ENCODE measurements around the gene ZBP1.

ZBP1 gene

GRCh38 chr20:57559658-57560553 is 60.3 kb downstream of the ZBP1 start:
- Histone ChIP-seq H3K4me2 (ENCODE audit: low read length) (no peak overlapping the region), H2BK120ac (ENCODE audit: insufficient read depth, low read length, poor library complexity) (no peak overlapping the region), H2AK5ac (ENCODE audit: low read length) (no peak overlapping the region), H3K9me3 (ENCODE audit: insufficient read depth, low read depth, low read length) (peaks cover 6% of the 10 kb centered on the region), H4K91ac (ENCODE audit: low read depth, low read length) (no peak overlapping the region), H3K79me1 (ENCODE audit: low read length) (no peaks in the 10 kb centered on the region), H2BK12ac (ENCODE audit: low read length) (no peak overlapping the region), H3K18ac (ENCODE audit: low read length) (no peak overlapping the region), H3K4me1 (ENCODE audit: control insufficient read depth in 1 of 2, insufficient read depth in 2 of 2, low read length in 2 of 2) (no peaks in the 10 kb centered on the region), H3K4me3 (ENCODE audit: low read depth, low read length) (no peak overlapping the region), H3K79me2 (ENCODE audit: control insufficient read depth, insufficient read depth, low read length, poor library complexity) (no peaks in the 10 kb centered on the region), H3K27me3 (ENCODE audit: insufficient read depth, low read length) (no peaks in the 10 kb centered on the region), H2BK5ac (ENCODE audit: low read depth, low read length, poor library complexity) (no peak overlapping the region), H4K12ac (ENCODE audit: low read depth, low read length) (no peak overlapping the region), H3K27ac (ENCODE audit: low read depth, low read length) (no peak overlapping the region), H3K4ac (ENCODE audit: low read depth, low read length) (no peak overlapping the region), H3K36me3 (ENCODE audit: control insufficient read depth in 1 of 2, insufficient read depth in 2 of 2, low read length in 2 of 2) (no peaks in the 10 kb centered on the region), H3K23ac (ENCODE audit: low read length) (no peak overlapping the region), H3K14ac (ENCODE audit: low read length) (no peak overlapping the region), H2AFZ (ENCODE audit: insufficient read depth, low read length, poor library complexity) (no peak overlapping the region), H4K8ac (ENCODE audit: low read depth, low read length) (no peak overlapping the region), H3K9ac (ENCODE audit: low read length) (no peak overlapping the region)
- DNase-seq: no peak
- no CpG with 5 or more reads among the region's 8 CpGs for WGBS (ENCODE audit: extremely low coverage, insufficient coverage, insufficient read length)

GRCh38 chr20:57559289-57559634 is 61.0 kb downstream of the ZBP1 start:
- peaks cover 6% of the 10 kb centered on the region for H3K9me3 ChIP-seq (ENCODE audit: insufficient read depth, low read depth, low read length)
- no peaks in the 10 kb centered on the region for H3K79me2 ChIP-seq (ENCODE audit: control insufficient read depth, insufficient read depth, low read length, poor library complexity)
- no peak overlapping the region for H3K18ac ChIP-seq (ENCODE audit: low read length)
- no peak overlapping the region for H2BK120ac ChIP-seq (ENCODE audit: insufficient read depth, low read length, poor library complexity)
- no peaks in the 10 kb centered on the region for H3K27me3 ChIP-seq (ENCODE audit: insufficient read depth, low read length)
- no peak overlapping the region for H3K27ac ChIP-seq (ENCODE audit: low read depth, low read length)
- H2BK5ac ChIP-seq (ENCODE audit: low read depth, low read length, poor library complexity): no peak overlapping the region
- H3K9ac ChIP-seq (ENCODE audit: low read length): no peak overlapping the region
- no peak overlapping the region for H4K8ac ChIP-seq (ENCODE audit: low read depth, low read length)
- no peaks in the 10 kb centered on the region for H3K4me1 ChIP-seq (ENCODE audit: control insufficient read depth in 1 of 2, insufficient read depth in 2 of 2, low read length in 2 of 2)
- H4K12ac ChIP-seq (ENCODE audit: low read depth, low read length): no peak overlapping the region
- no peaks in the 10 kb centered on the region for H3K79me1 ChIP-seq (ENCODE audit: low read length)
- H3K4me2 ChIP-seq (ENCODE audit: low read length): no peak overlapping the region
- H2BK12ac ChIP-seq (ENCODE audit: low read length): no peak overlapping the region
- no peak overlapping the region for H3K4ac ChIP-seq (ENCODE audit: low read depth, low read length)
- no peak overlapping the region for H3K14ac ChIP-seq (ENCODE audit: low read length)
- no CpG with 5 or more reads among the region's 10 CpGs for WGBS (ENCODE audit: extremely low coverage, insufficient coverage, insufficient read length)
- H2AFZ ChIP-seq (ENCODE audit: insufficient read depth, low read length, poor library complexity): no peak overlapping the region
- H2AK5ac ChIP-seq (ENCODE audit: low read length): no peak overlapping the region
- DNase-seq: no peak
- no peak overlapping the region for H4K91ac ChIP-seq (ENCODE audit: low read depth, low read length)
- H3K23ac ChIP-seq (ENCODE audit: low read length): no peak overlapping the region
- H3K36me3 ChIP-seq (ENCODE audit: control insufficient read depth in 1 of 2, insufficient read depth in 2 of 2, low read length in 2 of 2): no peaks in the 10 kb centered on the region
- H3K4me3 ChIP-seq (ENCODE audit: low read depth, low read length): no peak overlapping the region

GRCh38 chr20:57558614-57559288 is 61.5 kb downstream of the ZBP1 start:
- H3K27me3 ChIP-seq (ENCODE audit: insufficient read depth, low read length): no peaks in the 10 kb centered on the region
- H4K91ac ChIP-seq (ENCODE audit: low read depth, low read length): no peak overlapping the region
- H2BK12ac ChIP-seq (ENCODE audit: low read length): no peak overlapping the region
- no peak overlapping the region for H2BK5ac ChIP-seq (ENCODE audit: low read depth, low read length, poor library complexity)
- H2AK5ac ChIP-seq (ENCODE audit: low read length): no peak overlapping the region
- no peak overlapping the region for H4K12ac ChIP-seq (ENCODE audit: low read depth, low read length)
- H3K23ac ChIP-seq (ENCODE audit: low read length): no peak overlapping the region
- no peak for DNase-seq
- H3K18ac ChIP-seq (ENCODE audit: low read length): no peak overlapping the region
- no peaks in the 10 kb centered on the region for H3K4me1 ChIP-seq (ENCODE audit: control insufficient read depth in 1 of 2, insufficient read depth in 2 of 2, low read length in 2 of 2)
- no CpG with 5 or more reads among the region's 15 CpGs for WGBS (ENCODE audit: extremely low coverage, insufficient coverage, insufficient read length)
- H3K4ac ChIP-seq (ENCODE audit: low read depth, low read length): no peak overlapping the region
- peaks cover 6% of the 10 kb centered on the region for H3K9me3 ChIP-seq (ENCODE audit: insufficient read depth, low read depth, low read length)
- no peaks in the 10 kb centered on the region for H3K79me1 ChIP-seq (ENCODE audit: low read length)
- H2AFZ ChIP-seq (ENCODE audit: insufficient read depth, low read length, poor library complexity): no peak overlapping the region
- H3K36me3 ChIP-seq (ENCODE audit: control insufficient read depth in 1 of 2, insufficient read depth in 2 of 2, low read length in 2 of 2): no peaks in the 10 kb centered on the region
- H3K79me2 ChIP-seq (ENCODE audit: control insufficient read depth, insufficient read depth, low read length, poor library complexity): no peaks in the 10 kb centered on the region
- H3K9ac ChIP-seq (ENCODE audit: low read length): no peak overlapping the region
- H4K8ac ChIP-seq (ENCODE audit: low read depth, low read length): no peak overlapping the region
- no peak overlapping the region for H3K27ac ChIP-seq (ENCODE audit: low read depth, low read length)
- H2BK120ac ChIP-seq (ENCODE audit: insufficient read depth, low read length, poor library complexity): no peak overlapping the region
- no peak overlapping the region for H3K4me2 ChIP-seq (ENCODE audit: low read length)
- no peak overlapping the region for H3K14ac ChIP-seq (ENCODE audit: low read length)
- no peak overlapping the region for H3K4me3 ChIP-seq (ENCODE audit: low read depth, low read length)

GRCh38 chr20:57557926-57558613 is 62.2 kb downstream of the ZBP1 start:
- Histone ChIP-seq H3K4me1 (ENCODE audit: control insufficient read depth in 1 of 2, insufficient read depth in 2 of 2, low read length in 2 of 2) (no peaks in the 10 kb centered on the region), H2BK120ac (ENCODE audit: insufficient read depth, low read length, poor library complexity) (no peak overlapping the region), H3K9ac (ENCODE audit: low read length) (no peak overlapping the region), H3K27ac (ENCODE audit: low read depth, low read length) (no peak overlapping the region), H4K91ac (ENCODE audit: low read depth, low read length) (no peak overlapping the region), H3K4me2 (ENCODE audit: low read length) (no peak overlapping the region), H4K12ac (ENCODE audit: low read depth, low read length) (no peak overlapping the region), H2BK5ac (ENCODE audit: low read depth, low read length, poor library complexity) (no peak overlapping the region), H3K14ac (ENCODE audit: low read length) (no peak overlapping the region), H2AK5ac (ENCODE audit: low read length) (no peak overlapping the region), H3K9me3 (ENCODE audit: insufficient read depth, low read depth, low read length) (peaks cover 6% of the 10 kb centered on the region), H3K18ac (ENCODE audit: low read length) (no peak overlapping the region), H3K79me2 (ENCODE audit: control insufficient read depth, insufficient read depth, low read length, poor library complexity) (no peaks in the 10 kb centered on the region), H3K79me1 (ENCODE audit: low read length) (no peaks in the 10 kb centered on the region), H2BK12ac (ENCODE audit: low read length) (no peak overlapping the region), H3K23ac (ENCODE audit: low read length) (no peak overlapping the region), H3K4me3 (ENCODE audit: low read depth, low read length) (no peak overlapping the region), H4K8ac (ENCODE audit: low read depth, low read length) (no peak overlapping the region), H2AFZ (ENCODE audit: insufficient read depth, low read length, poor library complexity) (no peak overlapping the region), H3K27me3 (ENCODE audit: insufficient read depth, low read length) (no peaks in the 10 kb centered on the region), H3K36me3 (ENCODE audit: control insufficient read depth in 1 of 2, insufficient read depth in 2 of 2, low read length in 2 of 2) (no peaks in the 10 kb centered on the region), H3K4ac (ENCODE audit: low read depth, low read length) (no peak overlapping the region)
- WGBS (ENCODE audit: extremely low coverage, insufficient coverage, insufficient read length): no CpG with 5 or more reads among the region's 9 CpGs
- no peak for DNase-seq

Measured in trophoblast cell (in vitro differentiated cells and primary cell).